Mesenchymal stem cell (in vitro differentiated cells and primary cell): ENCODE results near the gene TERT.
"Not testable (repeated sequence)": the region's sequence is repeated elsewhere in the genome, so short reads cannot be mapped to it uniquely, and the experiment has no call there.

Source experiments
- DNase-seq: peaks from one replicate; pipeline ENCODE4 v3.0.0-alpha.2; 2013
- H2AFZ ChIP-seq: one replicate; pipeline ENCODE4 v1.6.1; 2013; ENCODE audit warnings: low read depth, mild to moderate bottlenecking, control low read depth, inconsistent platforms, low read length, moderate library complexity
- H2AK5ac ChIP-seq: 2 replicates; pipeline ENCODE4 v1.6.1; 2013; ENCODE audit warnings: low read length, moderate library complexity, mild to moderate bottlenecking, inconsistent platforms; ENCODE audit not compliant: severe bottlenecking
- H2BK120ac ChIP-seq: one replicate; pipeline ENCODE4 v1.6.1; 2013; ENCODE audit warnings: low read depth, mild to moderate bottlenecking, inconsistent platforms, low read length, moderate library complexity
- H2BK12ac ChIP-seq, 2 experiments: one replicate each; pipeline ENCODE4 v1.6.1; 2013; ENCODE audit warnings: inconsistent platforms in 2 of 2, low read length in 2 of 2, mild to moderate bottlenecking in 2 of 2, moderate library complexity in 2 of 2, control low read depth in 1 of 2
- H2BK15ac ChIP-seq: one replicate; pipeline ENCODE4 v1.6.1; 2013; ENCODE audit warnings: mild to moderate bottlenecking, low read depth, inconsistent platforms; ENCODE audit not compliant: poor library complexity, severe bottlenecking
- H2BK5ac ChIP-seq: 2 replicates; pipeline ENCODE4 v1.6.1; 2013; ENCODE audit warnings: low read depth, mild to moderate bottlenecking, low read length, control low read depth, inconsistent platforms; ENCODE audit not compliant: poor library complexity, severe bottlenecking
- H3K14ac ChIP-seq, 2 experiments: one replicate each; pipeline ENCODE4 v1.6.1; 2013; ENCODE audit warnings: inconsistent platforms in 2 of 2, low read length in 2 of 2, control low read depth in 1 of 2, mild to moderate bottlenecking in 1 of 2, moderate library complexity in 1 of 2
- H3K18ac ChIP-seq, 2 experiments: one replicate each; pipeline ENCODE4 v1.6.1; 2013; ENCODE audit warnings: inconsistent platforms in 2 of 2, low read length in 2 of 2, control low read depth in 1 of 2, low read depth in 1 of 2, mild to moderate bottlenecking in 1 of 2
- H3K23ac ChIP-seq, 2 experiments: one replicate each; pipeline ENCODE4 v1.6.1; 2013; ENCODE audit warnings: inconsistent platforms in 2 of 2, low read length in 2 of 2, mild to moderate bottlenecking in 2 of 2, moderate library complexity in 2 of 2, control low read depth in 1 of 2
- H3K27ac ChIP-seq: 2 replicates; pipeline ENCODE4 v1.5.1; 2013; ENCODE audit warnings: mild to moderate bottlenecking, moderate library complexity, low read length, control low read depth, inconsistent platforms; ENCODE audit not compliant: poor library complexity, severe bottlenecking
- H3K27me3 ChIP-seq, 2 experiments: 2 replicates each; pipeline versions ENCODE4 v1.6.1 to v1.7.0; 2013; ENCODE audit warnings: low read length in 2 of 2, mild to moderate bottlenecking in 2 of 2, moderate library complexity in 2 of 2, control low read depth in 1 of 2, inconsistent platforms in 1 of 2; ENCODE audit not compliant: control insufficient read depth in 1 of 2, insufficient read depth in 1 of 2
- H3K36me3 ChIP-seq, 2 experiments: 2 replicates each; pipeline versions ENCODE4 v1.6.1 to v1.7.0; 2013; ENCODE audit warnings: low read length in 2 of 2, control low read depth in 1 of 2, inconsistent platforms in 1 of 2, low read depth in 1 of 2, mild to moderate bottlenecking in 1 of 2; ENCODE audit not compliant: insufficient read depth in 2 of 2, control insufficient read depth in 1 of 2
- H3K4ac ChIP-seq, 2 experiments: one replicate each; pipeline ENCODE4 v1.6.1; 2013; ENCODE audit warnings: inconsistent platforms in 2 of 2, low read length in 2 of 2, mild to moderate bottlenecking in 2 of 2, moderate library complexity in 2 of 2, control low read depth in 1 of 2, low read depth in 1 of 2
- H3K4me1 ChIP-seq: 2 replicates; pipeline ENCODE4 v1.6.1; 2013; ENCODE audit warnings: low read depth, low read length, control low read depth; ENCODE audit not compliant: control insufficient read depth, insufficient read depth
- H3K4me2 ChIP-seq: 2 replicates; pipeline ENCODE4 v1.6.1; 2013; ENCODE audit warnings: low read length, mild to moderate bottlenecking, inconsistent platforms; ENCODE audit not compliant: poor library complexity, severe bottlenecking
- H3K4me3 ChIP-seq, 2 experiments: 2 replicates each; pipeline versions ENCODE4 v1.5.1 to v1.7.0; 2013; ENCODE audit warnings: low read length in 2 of 2, mild to moderate bottlenecking in 2 of 2, control low read depth in 1 of 2, low read depth in 1 of 2; ENCODE audit not compliant: insufficient read depth in 1 of 2
- H3K79me1 ChIP-seq: replicated peaks from 2 replicates; pipeline ENCODE4 v1.6.1; 2013; ENCODE audit warnings: mild to moderate bottlenecking, control low read depth, low read length, inconsistent platforms; ENCODE audit not compliant: poor library complexity, severe bottlenecking
- H3K9ac ChIP-seq: 2 replicates; pipeline ENCODE4 v1.7.0; 2013; ENCODE audit warnings: mild to moderate bottlenecking, low read length, moderate library complexity
- H3K9me3 ChIP-seq: 2 replicates; pipeline ENCODE4 v1.7.0; 2013; ENCODE audit warnings: mild to moderate bottlenecking, low read length; ENCODE audit not compliant: control insufficient read depth
- H4K8ac ChIP-seq: one replicate; pipeline ENCODE4 v1.6.1; 2013; ENCODE audit warnings: inconsistent platforms, mild to moderate bottlenecking, low read length, moderate library complexity
- H4K91ac ChIP-seq: one replicate; pipeline ENCODE4 v1.6.1; 2013; ENCODE audit warnings: mild to moderate bottlenecking, low read length, inconsistent platforms
- WGBS: methylation state at CpG from one replicate; pipeline ENCODE4 v1.1.7; 2013; ENCODE audit warnings: mixed read lengths; 5-methylcytosine and 5-hydroxymethylcytosine counted together

The TERT gene

DNA sequence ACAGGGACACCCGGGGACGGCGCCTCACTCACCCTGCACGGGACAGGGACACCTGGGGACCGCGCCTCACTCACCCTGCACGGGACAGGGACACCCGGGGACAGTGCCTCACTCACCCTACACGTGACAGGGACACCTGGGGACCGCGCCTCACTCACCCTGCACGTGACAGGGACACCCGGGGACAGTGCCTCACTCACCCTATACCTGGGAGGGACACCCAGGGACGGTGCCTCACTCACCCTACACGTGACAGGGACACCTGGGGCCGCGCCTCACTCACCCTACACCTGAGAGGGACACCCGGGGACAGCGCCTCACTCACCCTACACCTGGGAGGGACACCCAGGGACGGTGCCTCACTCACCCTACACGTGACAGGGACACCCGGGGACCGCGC is 3.9 kb downstream of the TERT start:
- not testable (repeated sequence) for H3K9ac ChIP-seq, H3K27ac ChIP-seq, H3K4ac ChIP-seq, H3K4me3 ChIP-seq, H3K79me1 ChIP-seq, H3K18ac ChIP-seq, H3K36me3 ChIP-seq, H2BK120ac ChIP-seq, H2AK5ac ChIP-seq, H3K23ac ChIP-seq, H3K4me2 ChIP-seq, H2BK5ac ChIP-seq, H2BK12ac ChIP-seq, H4K8ac ChIP-seq, H2AFZ ChIP-seq, H3K14ac ChIP-seq, H3K9me3 ChIP-seq, DNase-seq, H4K91ac ChIP-seq, H2BK15ac ChIP-seq
- Histone ChIP-seq H3K27me3 (peaks cover 14 to 32% of the 10 kb centered on the region in 2 experiments), H3K4me1 (peaks cover 11% of the 10 kb centered on the region)
- 89% methylated on average over 15 of the region's 24 CpGs for WGBS

DNA sequence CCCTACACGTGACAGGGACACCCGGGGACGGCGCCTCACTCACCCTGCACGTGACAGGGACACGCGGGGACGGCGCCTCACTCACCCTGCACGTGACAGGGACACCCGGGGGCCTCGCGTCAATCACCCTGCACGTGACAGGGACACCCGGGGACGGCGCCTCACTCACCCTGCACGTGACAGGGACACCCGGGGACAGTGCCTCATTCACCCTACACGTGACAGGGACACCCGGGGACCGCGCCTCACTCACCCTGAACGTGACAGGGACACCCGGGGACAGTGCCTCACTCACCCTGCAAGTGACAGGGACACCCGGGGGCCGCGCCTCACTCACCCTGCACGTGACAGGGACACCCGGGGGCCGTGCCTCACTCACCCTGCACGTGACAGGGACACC is 5.3 kb downstream of the TERT start:
- H2AK5ac ChIP-seq, H3K4me2 ChIP-seq: not testable (repeated sequence)

DNA sequence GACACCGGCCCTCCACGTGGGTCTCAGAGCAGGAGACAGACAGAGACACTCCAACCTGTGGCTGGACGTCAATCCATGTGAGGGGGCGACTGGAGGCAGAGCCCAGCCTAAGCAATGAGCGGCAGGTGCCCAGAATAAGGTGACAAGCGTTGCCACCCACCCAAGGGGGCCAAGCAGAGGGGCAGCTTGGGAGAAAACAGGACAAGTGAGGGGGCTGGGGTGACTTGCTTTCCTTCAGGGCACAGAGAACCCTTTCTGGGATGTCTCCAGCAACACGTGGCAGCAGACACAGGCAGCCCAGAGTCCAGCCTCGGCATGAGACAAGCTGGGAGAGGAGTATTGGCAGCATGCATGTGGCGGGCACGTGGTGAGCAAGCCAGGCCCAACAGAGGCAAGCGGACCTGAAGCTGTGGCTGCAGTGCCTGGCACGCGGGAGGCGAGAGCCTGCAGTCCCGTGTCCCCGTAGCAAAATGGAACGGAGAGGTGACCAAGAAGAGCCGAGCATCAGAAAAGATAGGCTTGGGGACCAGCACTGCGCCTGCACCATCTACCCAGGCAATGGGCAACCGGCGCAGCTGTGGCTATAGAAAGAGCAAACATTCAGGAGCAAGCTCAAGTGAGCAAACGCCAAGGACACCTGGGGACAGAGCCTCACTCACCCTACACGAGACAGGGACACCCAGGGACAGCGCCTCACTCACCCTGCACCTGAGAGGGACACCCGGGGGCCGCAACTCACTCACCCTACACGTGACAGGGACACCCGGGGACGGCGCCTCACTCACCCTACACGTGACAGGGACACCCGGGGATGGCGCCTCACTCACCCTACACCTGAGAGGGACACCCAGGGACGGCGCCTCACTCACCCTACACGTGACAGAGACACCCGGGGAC is 6.2 kb downstream of the TERT start:
- peaks cover 8% of the 10 kb centered on the region for H3K9me3 ChIP-seq
- no peaks in the 10 kb centered on the region for H3K79me1 ChIP-seq
- no peak overlapping the region for H4K91ac ChIP-seq
- no peak overlapping the region for H2BK15ac ChIP-seq
- DNase-seq: no peak
- H4K8ac ChIP-seq: no peak overlapping the region
- no peak overlapping the region for H3K18ac ChIP-seq
- H3K4me2 ChIP-seq: no peak overlapping the region
- 87% methylated on average over 33 of the region's 37 CpGs for WGBS
- H3K4me1 ChIP-seq: no peaks in the 10 kb centered on the region
- H3K27ac ChIP-seq: no peak overlapping the region
- H3K4me3 ChIP-seq: no peak overlapping the region
- no peak overlapping the region for H3K4ac ChIP-seq
- peaks cover 6 to 13% of the 10 kb centered on the region in 2 experiments for H3K27me3 ChIP-seq
- no peak overlapping the region for H3K23ac ChIP-seq
- H2BK5ac ChIP-seq: no peak overlapping the region
- H2BK120ac ChIP-seq: no peak overlapping the region
- H2BK12ac ChIP-seq: no peak overlapping the region
- no peak overlapping the region for H3K14ac ChIP-seq
- no peak overlapping the region for H3K9ac ChIP-seq
- no peak overlapping the region for H2AK5ac ChIP-seq
- H3K36me3 ChIP-seq: no peaks in the 10 kb centered on the region
- H2AFZ ChIP-seq: no peak overlapping the region

More for the DNA sequence above, 5.3 kb downstream of the TERT start:
- H2AFZ ChIP-seq, H2BK15ac ChIP-seq, H4K91ac ChIP-seq, H2BK5ac ChIP-seq, H3K9ac ChIP-seq, H3K18ac ChIP-seq, H3K79me1 ChIP-seq, H3K23ac ChIP-seq, H3K9me3 ChIP-seq, H2BK120ac ChIP-seq, H3K4me1 ChIP-seq, DNase-seq, H3K14ac ChIP-seq, H3K4ac ChIP-seq, H3K4me3 ChIP-seq, H2BK12ac ChIP-seq, H3K36me3 ChIP-seq, H4K8ac ChIP-seq, H3K27ac ChIP-seq: not testable (repeated sequence)
- 95% methylated on average over 8 of the region's 32 CpGs for WGBS
- peaks cover 6 to 21% of the 10 kb centered on the region in 2 experiments for H3K27me3 ChIP-seq

DNA sequence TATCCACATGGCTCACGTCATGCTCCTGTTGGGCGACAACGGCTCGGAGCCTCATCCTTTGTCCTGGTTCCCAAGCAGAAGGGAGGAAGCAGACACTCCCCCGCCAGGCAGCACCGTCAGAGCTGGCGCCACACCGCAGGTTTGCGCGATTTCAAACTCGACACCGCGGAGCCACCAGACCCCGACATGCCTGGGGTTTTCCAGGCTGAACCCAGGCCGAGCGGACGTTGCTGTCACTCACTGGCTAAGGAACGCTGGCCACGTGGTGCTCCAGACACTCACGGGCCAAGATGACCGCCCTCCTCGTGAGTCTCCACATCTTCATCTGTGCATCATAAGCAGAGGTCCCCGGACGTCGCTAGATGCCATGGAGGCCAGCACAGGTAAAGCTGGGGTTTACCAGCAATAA is 9.0 kb downstream of the TERT start:
- Histone ChIP-seq H3K23ac (no peak overlapping the region), H3K4me3 (no peak overlapping the region), H3K4me1 (no peaks in the 10 kb centered on the region), H3K27ac (no peak overlapping the region), H3K9ac (no peak overlapping the region), H3K4ac (no peak overlapping the region), H3K18ac (no peak overlapping the region), H2BK120ac (no peak overlapping the region), H2BK12ac (no peak overlapping the region), H4K91ac (no peak overlapping the region), H2AFZ (no peak overlapping the region), H2BK5ac (no peak overlapping the region), H3K9me3 (peaks cover 8% of the 10 kb centered on the region), H4K8ac (no peak overlapping the region), H3K4me2 (no peak overlapping the region), H3K14ac (no peak overlapping the region), H3K79me1 (no peaks in the 10 kb centered on the region), H3K36me3 (no peaks in the 10 kb centered on the region), H3K27me3 (no peaks in the 10 kb centered on the region), H2AK5ac (no peak overlapping the region), H2BK15ac (no peak overlapping the region)
- no peak for DNase-seq
- WGBS: 92% methylated on average over 25 of the region's 25 CpGs
